Liver (tissue), 9 donors: ENCODE measurements around the gene DUSP2. TPM values are rescaled to one million over a fixed set of nuclear protein-coding genes. Genes with fewer than 3 reads are reported as not detected.

ENCODE experiments used
- DNase-seq: peaks from one replicate; pipeline ENCODE4 v3.0.0-alpha.2; 2017; ENCODE audit warnings: low spot score
- H3K27ac ChIP-seq, 2 donors: one replicate each; pipeline ENCODE4 v1.7.0; 2013; ENCODE audit warnings: inconsistent platforms in 2 of 2, low read length in 2 of 2, control low read depth in 1 of 2, low read depth in 1 of 2, mild to moderate bottlenecking in 1 of 2
- H3K27me3 ChIP-seq, 4 donors: one replicate each; pipeline versions ENCODE4 v1.6.1 to v1.7.0; 2013; ENCODE audit warnings: low read length in 3 of 4, inconsistent platforms in 1 of 4, mild to moderate bottlenecking in 1 of 4, moderate library complexity in 1 of 4; ENCODE audit not compliant: control insufficient read depth in 4 of 4, insufficient read depth in 4 of 4
- H3K36me3 ChIP-seq, 4 donors: one replicate each; pipeline versions ENCODE4 v1.6.1 to v1.7.0; 2013; ENCODE audit warnings: low read length in 3 of 4, mild to moderate bottlenecking in 3 of 4, low read depth in 1 of 4, moderate library complexity in 1 of 4; ENCODE audit not compliant: control insufficient read depth in 4 of 4, insufficient read depth in 3 of 4
- H3K4me1 ChIP-seq, 4 donors: one replicate each; pipeline versions ENCODE4 v1.6.1 to v1.7.0; 2013; ENCODE audit warnings: low read length in 3 of 4, mild to moderate bottlenecking in 3 of 4, moderate library complexity in 1 of 4; ENCODE audit not compliant: control insufficient read depth in 4 of 4, insufficient read depth in 4 of 4
- H3K4me3 ChIP-seq, 3 donors: one replicate each; pipeline versions ENCODE4 v1.6.1 to v1.7.0; 2013; ENCODE audit warnings: low read length in 3 of 3, control low read depth in 1 of 3, low read depth in 1 of 3, mild to moderate bottlenecking in 1 of 3
- H3K9ac ChIP-seq, 2 donors: one replicate each; pipeline ENCODE4 v1.7.0; 2013; ENCODE audit warnings: low read length in 2 of 2, mild to moderate bottlenecking in 2 of 2, moderate library complexity in 2 of 2, control low read depth in 1 of 2, low read depth in 1 of 2
- H3K9me3 ChIP-seq, 4 donors: one replicate each; pipeline versions ENCODE4 v1.6.1 to v1.7.0; 2013; ENCODE audit warnings: low read length in 3 of 4; ENCODE audit not compliant: control insufficient read depth in 4 of 4
- ATF3 ChIP-seq: IDR thresholded peaks from 2 replicates; pipeline ENCODE4 v1.6.1; 2016; ENCODE audit warnings: antibody characterized with exemption
- FOXA1 ChIP-seq: IDR thresholded peaks from 2 replicates; pipeline ENCODE4 v1.6.1; 2016; ENCODE audit warnings: antibody characterized with exemption
- FOXA2 ChIP-seq: IDR thresholded peaks from 2 replicates; pipeline ENCODE4 v1.6.1; 2016; ENCODE audit warnings: antibody characterized with exemption
- HNF4A ChIP-seq, 2 donors: conservative IDR thresholded peaks; 2 replicates each; pipeline ENCODE4 v1.6.1; 2016; ENCODE audit warnings: antibody characterized with exemption in 2 of 2, mild to moderate bottlenecking in 2 of 2
- HNF4G ChIP-seq: IDR thresholded peaks from 2 replicates; pipeline ENCODE4 v1.6.1; 2016; ENCODE audit warnings: antibody characterized with exemption
- JUND ChIP-seq, 2 donors: IDR thresholded peaks; 2 replicates each; pipeline ENCODE4 v1.6.1; 2016; ENCODE audit warnings: antibody characterized with exemption in 2 of 2
- NR2F2 ChIP-seq: IDR thresholded peaks from 2 replicates; pipeline ENCODE4 v1.6.1; 2016; ENCODE audit warnings: antibody characterized with exemption
- RAD21 ChIP-seq, 2 donors: IDR thresholded peaks; 2 replicates each; pipeline ENCODE4 v1.6.1; 2016; ENCODE audit warnings: antibody characterized with exemption in 2 of 2, mild to moderate bottlenecking in 2 of 2
- RXRA ChIP-seq, 2 donors: IDR thresholded peaks; 2 replicates each; pipeline ENCODE4 v1.6.1; 2017 to 2018; ENCODE audit warnings: antibody characterized with exemption in 2 of 2, mild to moderate bottlenecking in 1 of 2
- SP1 ChIP-seq: IDR thresholded peaks from 2 replicates; pipeline ENCODE4 v1.6.1; 2018; ENCODE audit warnings: antibody characterized with exemption, mild to moderate bottlenecking
- TAF1 ChIP-seq: conservative IDR thresholded peaks from 2 replicates; pipeline ENCODE4 v1.6.1; 2016; ENCODE audit warnings: antibody characterized with exemption, mild to moderate bottlenecking
- YY1 ChIP-seq: IDR thresholded peaks from 2 replicates; pipeline ENCODE4 v1.6.1; 2016; ENCODE audit warnings: antibody characterized with exemption, mild to moderate bottlenecking
- WGBS: extraction: QIAGEN DNeasy Blood & Tissue Kit; methylation state at CpG from one replicate; pipeline ENCODE4 v1.1.7; 2013; 5-methylcytosine and 5-hydroxymethylcytosine counted together
- polyA plus RNA-seq, 2 donors: library from polyadenylated mRNA; stranded (reverse) in 1 of 2; unstranded in 1 of 2; fragments of 200-250 nt in 1 of 2; fragments of >200 nt in 1 of 2; fragmentation: Nextera tagmentation in 1 of 2; extraction: Ambion mirVana in 1 of 2; gene quantifications; one replicate each; pipeline versions ENCODE4 v1.2.1 to v1.2.3, GENCODE V29; 2013 to 2015
- total RNA-seq, 2 donors: library from RNA; depleted of rRNA; stranded (reverse); fragments of >200 nt; gene quantifications; one replicate each; pipeline ENCODE4 v1.2.3, GENCODE V29; 2014
- TF ChIP-seq, protein P1 (sequence below): IDR thresholded peaks from 2 replicates; pipeline ENCODE4 v1.6.1; 2016; ENCODE audit warnings: antibody characterized with exemption, mild to moderate bottlenecking
- TF ChIP-seq, protein P2 (sequence below): IDR thresholded peaks from 2 replicates; pipeline ENCODE4 v1.6.1; 2016; ENCODE audit warnings: antibody characterized with exemption
- TF ChIP-seq, protein P3 (sequence below): fragments of 150-350 bp; IDR thresholded peaks from 2 replicates; pipeline ENCODE4 v1.5.1; 2017; ENCODE audit warnings: improper control_type of control experiment, low read depth, low read length; ENCODE audit not compliant: missing input control
- TF ChIP-seq, protein P4 (sequence below): IDR thresholded peaks from 2 replicates; pipeline ENCODE4 v1.6.1; 2016; ENCODE audit warnings: antibody characterized with exemption
- donor health status: healthy.
- donor health status: healthy.
- donor health status: healthy.
- donor health status: healthy.
- donor health status: healthy.

Gene DUSP2
- total and polyA plus RNA-seq, 4 donors = 0.99 to 2.8 (median 1.6) TPM

- no peak overlapping the region for H3K9ac ChIP-seq
- H3K4me3 ChIP-seq = no peak overlapping the region
- H3K36me3 ChIP-seq = no peaks in the 10 kb centered on the region
- no peak for DNase-seq
- no peaks in the 10 kb centered on the region for H3K4me1 ChIP-seq
- H3K27me3 ChIP-seq = no peaks in the 10 kb centered on the region
- no peak for TF ChIP-seq NR2F2
- TF ChIP-seq, protein P1, sequence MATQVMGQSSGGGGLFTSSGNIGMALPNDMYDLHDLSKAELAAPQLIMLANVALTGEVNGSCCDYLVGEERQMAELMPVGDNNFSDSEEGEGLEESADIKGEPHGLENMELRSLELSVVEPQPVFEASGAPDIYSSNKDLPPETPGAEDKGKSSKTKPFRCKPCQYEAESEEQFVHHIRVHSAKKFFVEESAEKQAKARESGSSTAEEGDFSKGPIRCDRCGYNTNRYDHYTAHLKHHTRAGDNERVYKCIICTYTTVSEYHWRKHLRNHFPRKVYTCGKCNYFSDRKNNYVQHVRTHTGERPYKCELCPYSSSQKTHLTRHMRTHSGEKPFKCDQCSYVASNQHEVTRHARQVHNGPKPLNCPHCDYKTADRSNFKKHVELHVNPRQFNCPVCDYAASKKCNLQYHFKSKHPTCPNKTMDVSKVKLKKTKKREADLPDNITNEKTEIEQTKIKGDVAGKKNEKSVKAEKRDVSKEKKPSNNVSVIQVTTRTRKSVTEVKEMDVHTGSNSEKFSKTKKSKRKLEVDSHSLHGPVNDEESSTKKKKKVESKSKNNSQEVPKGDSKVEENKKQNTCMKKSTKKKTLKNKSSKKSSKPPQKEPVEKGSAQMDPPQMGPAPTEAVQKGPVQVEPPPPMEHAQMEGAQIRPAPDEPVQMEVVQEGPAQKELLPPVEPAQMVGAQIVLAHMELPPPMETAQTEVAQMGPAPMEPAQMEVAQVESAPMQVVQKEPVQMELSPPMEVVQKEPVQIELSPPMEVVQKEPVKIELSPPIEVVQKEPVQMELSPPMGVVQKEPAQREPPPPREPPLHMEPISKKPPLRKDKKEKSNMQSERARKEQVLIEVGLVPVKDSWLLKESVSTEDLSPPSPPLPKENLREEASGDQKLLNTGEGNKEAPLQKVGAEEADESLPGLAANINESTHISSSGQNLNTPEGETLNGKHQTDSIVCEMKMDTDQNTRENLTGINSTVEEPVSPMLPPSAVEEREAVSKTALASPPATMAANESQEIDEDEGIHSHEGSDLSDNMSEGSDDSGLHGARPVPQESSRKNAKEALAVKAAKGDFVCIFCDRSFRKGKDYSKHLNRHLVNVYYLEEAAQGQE = no peak
- no peak for TF ChIP-seq YY1
- no peak for TF ChIP-seq ATF3
- TF ChIP-seq, protein P2, sequence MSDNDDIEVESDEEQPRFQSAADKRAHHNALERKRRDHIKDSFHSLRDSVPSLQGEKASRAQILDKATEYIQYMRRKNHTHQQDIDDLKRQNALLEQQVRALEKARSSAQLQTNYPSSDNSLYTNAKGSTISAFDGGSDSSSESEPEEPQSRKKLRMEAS = no peak
- TF ChIP-seq RAD21 (IDR thresholded peaks at IDR 0.05) = no peak
- TF ChIP-seq, protein P3, sequence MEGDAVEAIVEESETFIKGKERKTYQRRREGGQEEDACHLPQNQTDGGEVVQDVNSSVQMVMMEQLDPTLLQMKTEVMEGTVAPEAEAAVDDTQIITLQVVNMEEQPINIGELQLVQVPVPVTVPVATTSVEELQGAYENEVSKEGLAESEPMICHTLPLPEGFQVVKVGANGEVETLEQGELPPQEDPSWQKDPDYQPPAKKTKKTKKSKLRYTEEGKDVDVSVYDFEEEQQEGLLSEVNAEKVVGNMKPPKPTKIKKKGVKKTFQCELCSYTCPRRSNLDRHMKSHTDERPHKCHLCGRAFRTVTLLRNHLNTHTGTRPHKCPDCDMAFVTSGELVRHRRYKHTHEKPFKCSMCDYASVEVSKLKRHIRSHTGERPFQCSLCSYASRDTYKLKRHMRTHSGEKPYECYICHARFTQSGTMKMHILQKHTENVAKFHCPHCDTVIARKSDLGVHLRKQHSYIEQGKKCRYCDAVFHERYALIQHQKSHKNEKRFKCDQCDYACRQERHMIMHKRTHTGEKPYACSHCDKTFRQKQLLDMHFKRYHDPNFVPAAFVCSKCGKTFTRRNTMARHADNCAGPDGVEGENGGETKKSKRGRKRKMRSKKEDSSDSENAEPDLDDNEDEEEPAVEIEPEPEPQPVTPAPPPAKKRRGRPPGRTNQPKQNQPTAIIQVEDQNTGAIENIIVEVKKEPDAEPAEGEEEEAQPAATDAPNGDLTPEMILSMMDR = no peak
- no peak for TF ChIP-seq JUND (IDR thresholded peaks at IDR 0.05)
- TF ChIP-seq HNF4G = no peak
- TF ChIP-seq FOXA2 = no peak
- no peak for TF ChIP-seq TAF1
- no peak for TF ChIP-seq SP1
- TF ChIP-seq FOXA1 = no peak
- no peak for TF ChIP-seq HNF4A (conservative IDR thresholded peaks at IDR 0.05)
- WGBS = 93% methylated on average over 9 of the region's 9 CpGs
- no peaks in the 10 kb centered on the region for H3K9me3 ChIP-seq
- H3K27ac ChIP-seq = no peak overlapping the region
These were observed 6.5 kb upstream of the DUSP2 start for GRCh38 chr2:96151595-96152303.

- DNase-seq = no peak
- Histone ChIP-seq H3K4me3 (no peak overlapping the region), H3K4me1 (no peaks in the 10 kb centered on the region), H3K27me3 (no peaks in the 10 kb centered on the region), H3K36me3 (no peaks in the 10 kb centered on the region), H3K9ac (no peak overlapping the region), H3K9me3 (no peaks in the 10 kb centered on the region), H3K27ac (no peak overlapping the region)
- 93% methylated on average over 14 of the region's 14 CpGs for WGBS
- TF ChIP-seq HNF4A (conservative IDR thresholded peaks at IDR 0.05) (no peak), RXRA (IDR thresholded peaks at IDR 0.05) (no peak), RAD21 (IDR thresholded peaks at IDR 0.05) (no peak), FOXA2 (no peak), NR2F2 (no peak), TAF1 (no peak), JUND (IDR thresholded peaks at IDR 0.05) (no peak), ATF3 (no peak), FOXA1 (no peak)
- TF ChIP-seq, protein P4, sequence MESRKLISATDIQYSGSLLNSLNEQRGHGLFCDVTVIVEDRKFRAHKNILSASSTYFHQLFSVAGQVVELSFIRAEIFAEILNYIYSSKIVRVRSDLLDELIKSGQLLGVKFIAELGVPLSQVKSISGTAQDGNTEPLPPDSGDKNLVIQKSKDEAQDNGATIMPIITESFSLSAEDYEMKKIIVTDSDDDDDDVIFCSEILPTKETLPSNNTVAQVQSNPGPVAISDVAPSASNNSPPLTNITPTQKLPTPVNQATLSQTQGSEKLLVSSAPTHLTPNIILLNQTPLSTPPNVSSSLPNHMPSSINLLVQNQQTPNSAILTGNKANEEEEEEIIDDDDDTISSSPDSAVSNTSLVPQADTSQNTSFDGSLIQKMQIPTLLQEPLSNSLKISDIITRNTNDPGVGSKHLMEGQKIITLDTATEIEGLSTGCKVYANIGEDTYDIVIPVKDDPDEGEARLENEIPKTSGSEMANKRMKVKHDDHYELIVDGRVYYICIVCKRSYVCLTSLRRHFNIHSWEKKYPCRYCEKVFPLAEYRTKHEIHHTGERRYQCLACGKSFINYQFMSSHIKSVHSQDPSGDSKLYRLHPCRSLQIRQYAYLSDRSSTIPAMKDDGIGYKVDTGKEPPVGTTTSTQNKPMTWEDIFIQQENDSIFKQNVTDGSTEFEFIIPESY = no peak
- TF ChIP-seq, protein P2 = no peak
- TF ChIP-seq, protein P1 = no peak
These were observed 5.8 kb upstream of the DUSP2 start for GRCh38 chr2:96150791-96151594.
